HG03460 (cell line): ENCODE data around the gene ABCC6.
"Not testable (repeated sequence)": the region's sequence is repeated elsewhere in the genome, so short reads cannot be mapped to it uniquely, and the experiment has no call there.

Source experiments
- ATAC-seq: cut with Tn5 transposase; IDR thresholded peaks from one replicate; pipeline ENCODE4 v1.9.1; 2021; ENCODE audit not compliant: unreplicated experiment

The ABCC6 gene

GRCh38 chr16:16222850-16223661 lies at the start of gene ABCC6:
ABCC6 (minus strand) TSS chr16:16223494; CDS start chr16:16223434, 60 bp downstream.
- not testable (repeated sequence) for ATAC-seq

GRCh38 chr16:16272573-16273221 lies 49.4 kb upstream of the ABCC6 start:
- not testable (repeated sequence) for ATAC-seq

DNA sequence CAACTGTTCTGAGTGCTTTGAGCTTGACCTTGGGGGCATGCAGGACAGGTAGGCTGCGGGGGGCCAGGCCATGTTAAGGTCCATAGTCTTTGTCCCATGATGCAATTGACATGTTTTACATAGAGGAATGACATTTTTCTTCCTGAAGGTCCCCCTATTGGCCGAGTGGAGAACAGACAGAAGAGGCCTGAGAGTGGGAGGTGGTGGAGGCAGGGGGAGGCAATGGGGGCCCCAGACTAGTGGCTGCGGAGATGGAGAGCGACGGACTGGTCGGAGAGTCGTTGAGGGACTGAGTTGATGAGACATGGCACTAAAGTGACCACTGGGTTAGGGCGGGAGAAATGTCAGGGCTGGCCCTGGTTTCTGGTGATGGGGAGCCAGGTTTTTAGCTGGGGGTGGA lies 48.4 kb upstream of the ABCC6 start:
- ATAC-seq = not testable (repeated sequence)

GRCh38 chr16:16268185-16268808 lies 45.0 kb upstream of the ABCC6 start:
- ATAC-seq = not testable (repeated sequence)

- not testable (repeated sequence) for ATAC-seq
Measured at GRCh38 chr16:16267708-16268107, 44.4 kb upstream of the ABCC6 start.

GRCh38 chr16:16265044-16265443 lies 41.8 kb upstream of the ABCC6 start:
- ATAC-seq = not testable (repeated sequence)

DNA sequence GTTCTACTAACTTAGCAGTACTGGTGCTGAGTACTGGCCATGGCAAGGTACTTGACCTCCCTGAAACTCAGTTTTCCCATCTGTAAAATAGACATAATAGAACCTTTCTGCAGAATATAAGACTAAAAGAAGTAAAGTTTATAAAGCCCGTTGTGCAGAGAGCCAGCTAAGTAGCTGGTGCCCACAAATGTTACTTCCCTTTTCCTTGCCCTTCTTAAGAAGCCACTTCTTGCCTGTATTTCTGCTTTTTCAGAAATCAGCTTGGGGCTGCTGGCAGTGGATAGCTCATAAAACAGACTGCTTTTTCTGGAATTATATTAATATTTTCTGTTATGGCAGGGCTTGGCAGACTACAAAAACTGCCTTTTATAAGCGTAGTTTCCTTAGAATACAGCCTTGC lies 40.7 kb upstream of the ABCC6 start:
- ATAC-seq = not testable (repeated sequence)

DNA sequence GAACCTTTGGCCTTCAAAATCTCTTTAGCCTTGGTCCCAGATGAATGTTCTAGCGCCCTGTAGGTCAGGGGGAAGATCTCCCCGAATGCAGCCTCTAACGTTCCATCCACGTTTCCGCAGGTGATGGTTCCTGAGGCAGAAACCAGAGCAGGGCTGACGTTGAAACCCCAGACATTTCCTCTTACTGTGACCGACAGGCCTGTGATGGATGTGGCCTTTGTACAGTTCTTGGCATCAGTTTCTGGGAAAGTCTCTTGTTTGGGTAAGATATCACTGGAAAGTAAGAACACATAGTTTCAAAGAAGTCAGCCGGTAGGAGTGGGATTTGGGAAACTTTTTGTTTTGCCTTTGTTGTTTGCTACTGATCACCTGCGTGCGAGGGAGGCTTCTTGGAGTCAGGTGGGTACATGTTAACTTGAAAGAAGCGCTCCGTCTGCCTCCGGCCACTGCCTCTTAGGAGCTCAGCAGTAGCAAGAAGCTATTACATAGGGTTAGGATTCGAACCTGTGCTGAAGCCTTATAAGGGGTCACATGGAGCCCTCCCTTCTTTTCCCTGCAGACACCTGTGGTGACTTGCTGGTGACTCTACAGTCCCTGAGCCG lies 39.8 kb upstream of the ABCC6 start:
- not testable (repeated sequence) for ATAC-seq

- ATAC-seq = not testable (repeated sequence)
Measured at GRCh38 chr16:16259971-16260370, 36.7 kb upstream of the ABCC6 start.

DNA sequence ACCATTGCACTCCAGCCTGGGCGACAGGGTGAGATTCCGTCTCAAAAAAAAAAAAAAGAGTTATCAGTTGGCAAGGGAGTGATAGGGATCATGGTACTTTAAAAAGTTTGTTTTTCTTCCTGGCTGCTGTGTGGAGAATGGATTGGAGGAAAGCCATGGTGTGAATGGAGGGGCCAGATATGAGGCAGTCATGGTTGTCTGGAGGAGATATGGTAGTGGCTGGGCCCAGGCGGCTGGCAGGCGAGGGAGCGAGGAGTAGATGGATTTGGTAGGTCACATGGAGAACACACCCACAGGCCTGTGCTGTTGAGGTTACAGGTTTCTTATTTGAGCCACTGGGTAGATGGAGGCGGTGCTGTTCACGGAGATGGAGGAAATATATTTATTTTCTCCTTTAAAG lies 35.5 kb upstream of the ABCC6 start:
- ATAC-seq = not testable (repeated sequence)

GRCh38 chr16:16257301-16257923 lies 34.1 kb upstream of the ABCC6 start:
- ATAC-seq = not testable (repeated sequence)

DNA sequence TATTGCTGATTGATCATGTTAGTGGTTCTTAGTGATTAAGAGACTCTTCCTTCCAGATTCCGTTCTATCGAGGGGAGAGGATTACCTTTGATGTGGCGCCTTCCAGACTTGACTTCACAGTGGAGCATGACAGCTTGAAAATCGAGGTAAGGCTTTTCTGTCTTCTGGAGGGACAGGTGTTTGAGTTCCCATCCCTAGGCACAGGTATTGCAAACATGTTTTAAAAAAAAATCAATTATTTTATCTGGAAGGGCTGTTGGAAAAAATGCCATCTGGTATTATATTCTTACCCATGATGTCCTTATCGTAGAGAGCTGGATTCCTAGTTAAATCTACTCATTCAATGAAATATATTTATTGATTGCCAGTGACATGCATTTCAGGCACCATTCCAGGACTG lies 29.1 kb upstream of the ABCC6 start:
- ATAC-seq = not testable (repeated sequence)

- ATAC-seq = not testable (repeated sequence)
Measured at GRCh38 chr16:16249621-16250330, 26.5 kb upstream of the ABCC6 start.

GRCh38 chr16:16247439-16247838 lies 24.1 kb upstream of the ABCC6 start:
- ATAC-seq = not testable (repeated sequence)

GRCh38 chr16:16246578-16247262 lies 23.4 kb upstream of the ABCC6 start:
- not testable (repeated sequence) for ATAC-seq

GRCh38 chr16:16243886-16244285 lies 20.6 kb upstream of the ABCC6 start:
- ATAC-seq = not testable (repeated sequence)

GRCh38 chr16:16240667-16241066 lies 17.4 kb upstream of the ABCC6 start:
- ATAC-seq = not testable (repeated sequence)

DNA sequence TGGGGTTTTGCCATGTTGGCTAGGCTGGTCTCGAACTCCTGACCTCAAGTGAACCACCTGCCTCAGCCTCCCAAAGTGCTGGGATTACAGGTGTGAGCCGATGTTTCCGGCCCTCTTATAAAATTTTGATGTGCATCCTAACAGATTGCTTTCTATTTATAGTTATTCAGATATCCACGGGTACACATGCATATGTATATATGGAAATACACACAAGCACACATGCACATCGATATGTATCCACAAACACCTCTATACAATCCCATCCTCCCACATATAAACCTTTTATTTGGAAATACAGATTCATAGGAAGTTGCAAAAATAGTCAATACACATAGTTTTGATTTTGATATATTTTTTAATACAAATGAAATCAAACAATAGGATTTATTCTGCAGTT lies 14.4 kb upstream of the ABCC6 start:
- ATAC-seq = not testable (repeated sequence)

DNA sequence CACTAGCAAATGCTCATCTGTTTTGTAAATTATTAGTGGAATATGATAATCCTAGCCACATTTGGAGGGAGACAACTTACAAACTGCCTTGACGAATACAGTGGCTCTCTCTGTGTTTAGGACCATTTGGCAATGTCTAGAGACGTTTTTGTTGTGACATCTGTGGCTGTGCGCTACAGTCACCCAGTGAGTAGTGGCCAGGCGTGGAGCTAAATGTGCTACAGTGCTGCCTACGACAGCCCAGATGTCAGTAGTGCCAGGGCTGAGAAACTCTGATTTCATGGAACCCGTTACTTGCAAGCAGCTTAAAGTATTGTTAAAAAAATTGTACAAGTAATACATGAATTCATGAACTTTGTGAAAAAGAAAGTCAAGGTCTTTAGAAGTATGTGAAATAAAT lies 13.8 kb upstream of the ABCC6 start:
- ATAC-seq = not testable (repeated sequence)

- peak; percentile 32 for ATAC-seq
Measured at GRCh38 chr16:16232692-16233061, 9.4 kb upstream of the ABCC6 start.
